Vagina (tissue), 2 donors: ENCODE results near the gene SULF2. TPM values are rescaled to one million over a fixed set of nuclear protein-coding genes. Genes with fewer than 3 reads are reported as not detected.

ENCODE experiments used
- DNase-seq, 2 donors: peaks; one replicate each; pipeline ENCODE4 v3.0.0-alpha.2; 2017; ENCODE audit errors: extremely low spot score in 2 of 2
- H3K27ac ChIP-seq: fragments of 200-600 bp; sonication (generic); one replicate; pipeline ENCODE4 v1.5.1; 2019
- H3K27me3 ChIP-seq: fragments of 200-600 bp; sonication (generic); one replicate; pipeline ENCODE4 v1.5.1; 2019
- H3K36me3 ChIP-seq, 2 donors: fragments of 200-600 bp; sonication (generic); one replicate each; pipeline ENCODE4 v1.5.1; 2017 to 2019
- H3K4me1 ChIP-seq: fragments of 200-600 bp; sonication (generic); one replicate; pipeline ENCODE4 v1.5.1; 2019
- H3K4me3 ChIP-seq, 2 donors: fragments of 200-600 bp; sonication (generic); 1 replicate in 1 of 2; 2 replicates in 1 of 2; pipeline ENCODE4 v1.5.1; 2016 to 2019
- H3K9me3 ChIP-seq: fragments of 200-600 bp; sonication (generic); one replicate; pipeline ENCODE4 v1.5.1; 2019
- POLR2A ChIP-seq, 2 donors: fragments of 450-650 bp; IDR thresholded peaks; one replicate each; pipeline ENCODE4 v1.6.1; 2017; ENCODE audit warnings: antibody characterized with exemption in 2 of 2, mild to moderate bottlenecking in 2 of 2, moderate library complexity in 2 of 2
- POLR2AphosphoS5 ChIP-seq, 2 donors: sonication (generic); formaldehyde crosslinking; IDR thresholded peaks; one replicate each; pipeline ENCODE4 v1.9.0; 2017; ENCODE audit warnings: antibody characterized with exemption in 2 of 2, mild to moderate bottlenecking in 2 of 2, low read depth in 1 of 2; ENCODE audit not compliant: insufficient read depth in 1 of 2
- intact Hi-C: fragments of 100-400 bp; cut with DNase I; formaldehyde crosslinking; loops from one replicate; pipeline ENCODE4 v1.15.1; 2023
- total RNA-seq: library from RNA; depleted of rRNA; stranded (reverse); fragments of >200 nt; gene quantifications from one replicate; pipeline ENCODE4 v1.2.3, GENCODE V29; 2016
- TF ChIP-seq, protein P1 (sequence below), 3 experiments: fragments of 450-650 bp in 2 of 3; fragments of 200-600 bp in 1 of 3; sonication (generic) in 1 of 3; IDR thresholded peaks; one replicate each; pipeline ENCODE4 v1.5.1; 2017 to 2019; ENCODE audit warnings: antibody characterized with exemption in 3 of 3, mild to moderate bottlenecking in 2 of 3, moderate library complexity in 2 of 3

The SULF2 gene
- total RNA-seq, 1 donor from 2014 or later, result 157 TPM

DNA sequence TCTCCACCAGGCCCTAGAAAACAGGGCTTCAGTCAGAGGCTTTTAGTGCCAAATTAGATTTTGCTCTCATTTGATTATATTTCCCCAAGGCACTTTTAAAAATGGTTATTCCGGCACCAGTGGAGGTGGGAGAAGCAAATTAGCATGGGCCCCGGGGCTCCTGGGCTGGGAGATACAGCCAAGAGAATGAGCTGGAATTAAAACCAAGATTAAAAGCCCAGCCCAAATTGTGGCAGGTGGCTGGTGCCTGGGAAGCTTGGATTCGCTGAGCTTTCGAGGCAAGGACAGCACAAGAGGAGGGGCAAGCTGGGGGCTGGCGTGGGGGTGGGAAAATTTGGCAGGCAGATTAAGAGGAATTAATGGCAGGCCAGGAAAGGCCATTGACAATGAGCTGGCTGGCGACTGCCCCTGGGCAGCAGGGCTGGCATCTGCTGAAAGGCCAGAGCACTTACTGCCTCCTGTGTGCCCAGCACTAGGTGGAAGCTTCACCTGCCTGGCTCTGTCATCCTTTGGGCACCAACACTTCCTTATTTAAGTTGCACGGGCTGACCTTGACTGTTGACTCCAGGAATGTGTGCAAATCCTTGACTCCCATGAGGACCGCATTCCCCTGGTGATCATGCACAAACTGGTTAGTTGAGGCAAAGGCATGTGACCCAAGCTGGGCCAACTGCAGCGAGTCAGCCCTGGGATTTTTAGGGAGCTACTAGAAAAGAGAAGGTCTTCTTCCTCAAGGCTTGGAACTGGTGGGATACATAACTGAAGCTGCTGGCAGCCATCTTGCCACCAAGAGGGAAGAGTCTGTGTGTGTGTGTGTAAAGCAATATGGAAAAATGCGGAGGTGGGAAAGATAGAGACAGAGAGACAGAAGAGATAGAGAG, 76.1 kb downstream of the SULF2 start:
- H3K9me3 ChIP-seq, result no peaks in the 10 kb centered on the region
- H3K36me3 ChIP-seq, result no peaks in the 10 kb centered on the region
- intact Hi-C loops, result no loop called here
- H3K4me1 ChIP-seq, result peaks cover 23% of the 10 kb centered on the region
- TF ChIP-seq, protein P1, sequence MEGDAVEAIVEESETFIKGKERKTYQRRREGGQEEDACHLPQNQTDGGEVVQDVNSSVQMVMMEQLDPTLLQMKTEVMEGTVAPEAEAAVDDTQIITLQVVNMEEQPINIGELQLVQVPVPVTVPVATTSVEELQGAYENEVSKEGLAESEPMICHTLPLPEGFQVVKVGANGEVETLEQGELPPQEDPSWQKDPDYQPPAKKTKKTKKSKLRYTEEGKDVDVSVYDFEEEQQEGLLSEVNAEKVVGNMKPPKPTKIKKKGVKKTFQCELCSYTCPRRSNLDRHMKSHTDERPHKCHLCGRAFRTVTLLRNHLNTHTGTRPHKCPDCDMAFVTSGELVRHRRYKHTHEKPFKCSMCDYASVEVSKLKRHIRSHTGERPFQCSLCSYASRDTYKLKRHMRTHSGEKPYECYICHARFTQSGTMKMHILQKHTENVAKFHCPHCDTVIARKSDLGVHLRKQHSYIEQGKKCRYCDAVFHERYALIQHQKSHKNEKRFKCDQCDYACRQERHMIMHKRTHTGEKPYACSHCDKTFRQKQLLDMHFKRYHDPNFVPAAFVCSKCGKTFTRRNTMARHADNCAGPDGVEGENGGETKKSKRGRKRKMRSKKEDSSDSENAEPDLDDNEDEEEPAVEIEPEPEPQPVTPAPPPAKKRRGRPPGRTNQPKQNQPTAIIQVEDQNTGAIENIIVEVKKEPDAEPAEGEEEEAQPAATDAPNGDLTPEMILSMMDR (IDR thresholded peaks at IDR 0.05), result no peak
- TF ChIP-seq POLR2A (IDR thresholded peaks at IDR 0.05), result no peak
- TF ChIP-seq POLR2AphosphoS5 (IDR thresholded peaks at IDR 0.05; ENCODE audit: insufficient read depth in 1 of 2, low read depth in 1 of 2), result no peak
- no peak overlapping the region for H3K27ac ChIP-seq
- no peak for DNase-seq
- no peaks in the 10 kb centered on the region for H3K27me3 ChIP-seq
- H3K4me3 ChIP-seq, result no peak overlapping the region

DNA sequence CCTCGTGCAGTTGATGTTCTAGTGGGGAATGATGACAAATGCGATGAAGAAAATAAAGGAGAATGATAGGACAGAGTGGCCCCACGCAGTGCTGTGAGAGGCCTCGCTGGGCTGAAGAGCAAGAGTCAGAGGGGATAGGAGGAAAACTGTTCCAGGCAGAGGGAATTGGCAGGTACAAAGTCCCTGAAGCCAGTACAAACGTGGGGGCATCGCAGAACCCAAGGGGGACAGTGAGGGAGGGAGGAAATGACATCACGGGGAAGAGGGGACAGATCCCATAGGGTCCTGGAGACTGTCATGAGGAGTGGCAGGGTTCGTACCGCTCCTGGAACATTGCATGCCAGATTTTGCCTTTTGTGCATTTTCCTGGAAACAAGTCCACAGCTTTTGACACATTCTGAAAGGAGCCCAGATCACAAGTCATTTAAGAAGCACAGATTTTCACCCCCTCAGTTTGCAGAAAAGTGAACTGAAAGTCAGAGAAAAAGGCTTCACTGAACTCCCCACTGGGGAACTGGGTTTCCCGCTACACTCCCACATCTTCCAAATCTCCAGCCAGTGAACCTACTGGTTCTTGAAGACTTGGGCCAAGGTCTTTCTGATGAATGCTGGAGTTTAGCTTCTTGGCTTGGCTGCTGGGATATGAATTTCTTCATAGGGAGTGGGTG, 77.0 kb downstream of the SULF2 start:
- peaks cover 14% of the 10 kb centered on the region for H3K4me1 ChIP-seq

DNA sequence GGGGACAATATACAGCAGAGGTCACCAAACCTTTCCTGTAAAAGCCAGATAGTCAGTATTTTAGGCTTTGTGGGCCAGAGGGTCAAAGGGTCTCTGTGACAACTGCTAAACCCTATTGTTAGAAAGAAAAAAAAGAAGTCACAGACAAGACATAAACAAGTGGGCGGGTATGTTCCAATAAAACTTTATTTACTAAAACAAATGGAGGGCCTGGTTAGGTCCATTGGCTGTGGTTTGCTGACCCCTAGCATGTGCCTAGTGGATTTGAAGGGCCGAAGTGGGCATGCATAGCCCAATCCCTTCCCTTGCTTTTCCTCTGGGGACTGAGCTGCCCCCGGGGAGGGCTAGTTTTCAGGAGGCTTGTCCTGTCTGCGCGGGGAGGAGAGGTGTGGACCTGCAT, 78.9 kb downstream of the SULF2 start:
- Histone ChIP-seq H3K27ac (no peak overlapping the region), H3K9me3 (no peaks in the 10 kb centered on the region), H3K4me1 (peaks cover 6% of the 10 kb centered on the region), H3K4me3 (no peak overlapping the region), H3K27me3 (no peaks in the 10 kb centered on the region), H3K36me3 (peaks cover 0 to 4% of the 10 kb centered on the region in 2 donors)
- no peak for TF ChIP-seq POLR2A (IDR thresholded peaks at IDR 0.05)
- TF ChIP-seq, protein P1 (IDR thresholded peaks at IDR 0.05), result no peak
- no peak for TF ChIP-seq POLR2AphosphoS5 (IDR thresholded peaks at IDR 0.05; ENCODE audit: insufficient read depth in 1 of 2, low read depth in 1 of 2)
- DNase-seq, result no peak
- intact Hi-C loops, result no loop called here

More for the DNA sequence above, 77.0 kb downstream of the SULF2 start:
- TF ChIP-seq POLR2A (IDR thresholded peaks at IDR 0.05) (no peak), POLR2AphosphoS5 (IDR thresholded peaks at IDR 0.05; ENCODE audit: insufficient read depth in 1 of 2, low read depth in 1 of 2) (no peak)
- TF ChIP-seq, protein P1 (IDR thresholded peaks at IDR 0.05), result no peak
- Histone ChIP-seq H3K36me3 (no peaks in the 10 kb centered on the region), H3K27me3 (no peaks in the 10 kb centered on the region), H3K4me3 (no peak overlapping the region), H3K27ac (no peak overlapping the region), H3K9me3 (no peaks in the 10 kb centered on the region)
- intact Hi-C loops, result no loop called here
- no peak for DNase-seq

DNA sequence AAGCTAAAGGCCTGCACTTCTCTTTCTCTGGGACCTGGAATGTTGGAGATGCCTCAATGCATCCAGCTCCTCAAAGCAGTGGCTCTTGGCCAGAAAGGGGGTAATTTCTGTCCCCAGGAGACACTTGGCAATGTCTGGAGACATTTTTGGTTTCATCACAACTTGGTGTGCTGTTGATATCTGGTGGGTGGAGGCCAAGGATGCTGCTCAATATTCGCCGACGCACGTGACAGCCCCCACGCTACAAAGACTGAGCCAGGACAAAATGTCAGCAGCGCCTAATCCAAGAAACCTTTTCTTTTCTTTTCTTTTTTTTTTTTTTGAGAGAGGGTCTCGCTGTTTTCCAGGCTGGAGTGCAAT, 79.8 kb downstream of the SULF2 start:
- no peak for DNase-seq
- peaks cover 6% of the 10 kb centered on the region for H3K4me1 ChIP-seq
- intact Hi-C loops, result no loop called here
- H3K27me3 ChIP-seq, result no peaks in the 10 kb centered on the region
- no peak overlapping the region for H3K4me3 ChIP-seq
- no peaks in the 10 kb centered on the region for H3K9me3 ChIP-seq
- H3K27ac ChIP-seq, result no peak overlapping the region
- H3K36me3 ChIP-seq, result peaks cover 0 to 6% of the 10 kb centered on the region in 2 donors
- TF ChIP-seq POLR2AphosphoS5 (IDR thresholded peaks at IDR 0.05; ENCODE audit: insufficient read depth in 1 of 2, low read depth in 1 of 2), result no peak
- TF ChIP-seq POLR2A (IDR thresholded peaks at IDR 0.05), result no peak
- TF ChIP-seq, protein P1 (IDR thresholded peaks at IDR 0.05), result no peak
